Tibial nerve (tissue), 4 donors: Measurements from ENCODE around the gene PRIM2.
"Not testable (repeated sequence)": the region's sequence is repeated elsewhere in the genome, so short reads cannot be mapped to it uniquely, and the experiment has no call there.

Source experiments
- EP300 ChIP-seq, 2 donors: sonication (generic); formaldehyde crosslinking; IDR thresholded peaks; one replicate each; pipeline ENCODE4 v1.6.1; 2017; ENCODE audit warnings: antibody characterized with exemption in 2 of 2, mild to moderate bottlenecking in 1 of 2
- POLR2A ChIP-seq, 2 donors: fragments of 450-650 bp; IDR thresholded peaks; one replicate each; pipeline ENCODE4 v1.6.1; 2017; ENCODE audit warnings: antibody characterized with exemption in 2 of 2, mild to moderate bottlenecking in 2 of 2, moderate library complexity in 2 of 2
- TF ChIP-seq, protein P1 (sequence below), 5 experiments: fragments of 200-600 bp in 3 of 5; fragments of 450-650 bp in 2 of 5; sonication (generic) in 3 of 5; IDR thresholded peaks; one replicate each; pipeline ENCODE4 v1.5.1; 2016 to 2019; ENCODE audit warnings: antibody characterized with exemption in 5 of 5, mild to moderate bottlenecking in 3 of 5, moderate library complexity in 2 of 5

DNA sequence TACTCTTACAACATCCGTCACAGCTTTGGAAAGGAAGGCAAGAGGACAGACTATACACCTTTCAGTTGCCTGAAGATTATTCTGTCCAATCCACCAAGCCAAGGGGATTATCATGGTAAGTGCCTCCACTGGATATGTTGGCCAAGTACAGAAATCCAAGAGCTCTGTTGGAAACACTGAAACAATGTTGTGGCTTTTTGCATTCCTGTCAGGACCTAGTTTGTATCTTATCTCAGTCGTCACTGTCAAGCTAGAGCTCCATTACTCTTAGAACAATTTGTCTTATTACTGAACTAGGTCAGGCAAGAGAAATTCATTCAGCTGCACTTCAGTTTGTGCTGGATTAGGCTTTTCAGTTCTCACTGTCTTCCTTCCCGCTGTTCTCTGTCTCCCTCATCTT, 283.7 kb downstream of the PRIM2 start:
- not testable (repeated sequence) for TF ChIP-seq POLR2A, EP300 (IDR thresholded peaks at IDR 0.05)
- TF ChIP-seq, protein P1, sequence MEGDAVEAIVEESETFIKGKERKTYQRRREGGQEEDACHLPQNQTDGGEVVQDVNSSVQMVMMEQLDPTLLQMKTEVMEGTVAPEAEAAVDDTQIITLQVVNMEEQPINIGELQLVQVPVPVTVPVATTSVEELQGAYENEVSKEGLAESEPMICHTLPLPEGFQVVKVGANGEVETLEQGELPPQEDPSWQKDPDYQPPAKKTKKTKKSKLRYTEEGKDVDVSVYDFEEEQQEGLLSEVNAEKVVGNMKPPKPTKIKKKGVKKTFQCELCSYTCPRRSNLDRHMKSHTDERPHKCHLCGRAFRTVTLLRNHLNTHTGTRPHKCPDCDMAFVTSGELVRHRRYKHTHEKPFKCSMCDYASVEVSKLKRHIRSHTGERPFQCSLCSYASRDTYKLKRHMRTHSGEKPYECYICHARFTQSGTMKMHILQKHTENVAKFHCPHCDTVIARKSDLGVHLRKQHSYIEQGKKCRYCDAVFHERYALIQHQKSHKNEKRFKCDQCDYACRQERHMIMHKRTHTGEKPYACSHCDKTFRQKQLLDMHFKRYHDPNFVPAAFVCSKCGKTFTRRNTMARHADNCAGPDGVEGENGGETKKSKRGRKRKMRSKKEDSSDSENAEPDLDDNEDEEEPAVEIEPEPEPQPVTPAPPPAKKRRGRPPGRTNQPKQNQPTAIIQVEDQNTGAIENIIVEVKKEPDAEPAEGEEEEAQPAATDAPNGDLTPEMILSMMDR (IDR thresholded peaks at IDR 0.05), result not testable (repeated sequence)
